ENCODE results near the gene SUSD4. TPM values are rescaled to one million over a fixed set of nuclear protein-coding genes. Genes with fewer than 3 reads are reported as not detected.

Gene SUSD4
- total and polyA plus RNA-seq, 7 experiments from 2014 or later, result 0.10 to 21.5 (median 7.7) TPM

DNA sequence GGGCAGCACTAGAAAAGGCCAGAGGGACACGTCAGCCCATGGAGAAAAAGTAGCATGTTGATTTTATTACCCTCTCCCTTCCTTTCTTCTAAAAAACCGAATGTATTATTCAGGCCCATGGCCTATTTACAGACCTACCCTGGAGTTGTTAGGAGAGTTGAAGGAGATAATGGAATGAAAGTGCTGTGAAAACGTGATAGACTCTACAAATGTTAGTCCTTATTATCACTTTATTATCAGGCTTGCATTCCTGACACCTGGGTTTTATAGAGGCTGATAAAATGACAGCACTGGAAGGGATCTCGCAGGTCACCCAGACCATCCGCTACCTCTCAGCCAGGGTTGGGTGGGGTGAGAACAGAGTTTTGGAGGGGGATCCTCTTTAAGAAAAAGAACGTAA, 160.3 kb downstream of the SUSD4 start:
- no peaks in the 10 kb centered on the region for H3K27me3 ChIP-seq (ENCODE audit: control insufficient read depth in 2 of 2, insufficient read depth in 2 of 2, low read length in 2 of 2)
- H3K4me3 ChIP-seq (ENCODE audit: low read length), result no peak overlapping the region
- H3K27ac Mint-ChIP-seq, result no peak overlapping the region
- peaks cover 0 to 3% (median 0%) of the 10 kb centered on the region in 5 donors for H3K27me3 Mint-ChIP-seq
- DNase-seq, result no peak
- ChIA-PET POLR2A (interaction anchor here (0.6 kb wide), 1 partner anchor 18 kb away, joined by 3 read pairs; no protein-coding TSS in a partner anchor), CTCF (no interaction called here)
- H3K4me3 Mint-ChIP-seq, result no peak overlapping the region
- H3K27ac ChIP-seq (ENCODE audit: low read depth, low read length), result no peak overlapping the region
- H3K9me3 Mint-ChIP-seq, result peaks cover 0 to 3% (median 0%) of the 10 kb centered on the region in 11 donors
- peaks cover 0 to 21% (median 13%) of the 10 kb centered on the region in 7 donors for H3K4me1 Mint-ChIP-seq
- H3K9me3 ChIP-seq (ENCODE audit: control insufficient read depth in 2 of 3, low read length in 3 of 3), result no peaks in the 10 kb centered on the region
- no peaks in the 10 kb centered on the region for H3K36me3 ChIP-seq (ENCODE audit: control insufficient read depth in 2 of 3, insufficient read depth in 3 of 3, low read length in 3 of 3)
- no peaks in the 10 kb centered on the region for H3K4me1 ChIP-seq (ENCODE audit: control insufficient read depth in 2 of 2, insufficient read depth in 2 of 2, low read length in 2 of 2)
- intact Hi-C loops (cut with micrococcal nuclease), result no loop called here
- no peaks in the 10 kb centered on the region for H3K36me3 Mint-ChIP-seq
- ATAC-seq, result no peak

DNA sequence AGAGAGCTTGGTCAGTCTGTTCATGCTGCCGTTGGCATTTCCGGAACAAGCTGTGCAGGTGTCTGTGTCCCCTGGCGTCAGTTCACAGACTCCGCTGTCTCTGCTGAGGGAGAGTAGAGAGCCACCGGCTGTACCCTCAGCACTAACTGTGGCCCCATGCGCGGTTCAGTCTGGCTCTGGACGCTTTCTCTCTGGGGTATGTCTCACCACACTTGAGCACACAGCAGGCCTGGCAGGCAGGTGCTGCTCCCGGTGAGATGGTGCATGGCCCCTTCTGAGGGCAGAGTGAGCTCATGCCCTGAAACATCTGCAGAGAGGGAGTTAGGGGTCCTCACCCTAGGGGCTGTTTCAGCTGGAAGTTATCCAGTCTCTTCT, 161.0 kb downstream of the SUSD4 start:
- no peak overlapping the region for H3K27ac Mint-ChIP-seq

DNA sequence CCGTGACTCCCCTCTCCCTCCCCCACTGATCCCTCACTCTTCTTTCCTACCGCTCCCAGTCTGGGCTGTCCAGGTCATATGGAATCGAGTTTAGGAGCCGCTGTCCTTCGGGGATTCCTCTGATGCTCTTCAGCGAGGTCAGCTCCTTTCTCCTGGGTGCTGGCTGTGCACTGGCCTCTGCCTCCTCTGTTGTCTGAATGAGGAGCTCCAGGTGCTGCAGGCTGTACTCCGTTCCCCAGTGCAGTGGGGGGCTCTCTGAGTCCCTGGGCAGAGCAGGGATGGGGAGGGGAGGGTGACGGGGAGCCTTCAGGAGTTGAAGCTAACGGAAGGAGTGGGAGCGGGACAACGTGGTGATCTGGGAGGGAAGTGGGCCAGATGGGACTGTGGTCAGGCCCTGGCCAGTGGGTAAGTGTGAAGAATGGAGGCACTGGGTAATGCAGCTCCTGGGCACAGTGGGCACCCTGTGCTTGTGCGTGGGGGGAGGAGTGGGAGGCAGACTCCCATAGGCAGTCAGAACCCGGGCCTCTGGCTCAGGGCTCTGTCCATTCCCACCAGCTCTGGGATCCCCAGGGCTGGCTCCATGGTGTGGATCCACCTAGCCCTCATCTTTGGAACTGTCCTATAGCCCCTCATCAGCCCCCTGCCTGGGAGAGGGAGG, 161.5 kb downstream of the SUSD4 start:
- intact Hi-C loops (cut with micrococcal nuclease), result no loop called here
- no peaks in the 10 kb centered on the region for H3K36me3 ChIP-seq (ENCODE audit: control insufficient read depth in 2 of 3, insufficient read depth in 3 of 3, low read length in 3 of 3)
- ChIA-PET POLR2A (interaction anchor here (0.8 kb wide), 1 partner anchor 9 kb away, joined by 3 read pairs; no protein-coding TSS in a partner anchor), CTCF (no interaction called here)
- DNase-seq (no peak), ATAC-seq (no peak)
- no peaks in the 10 kb centered on the region for H3K9me3 ChIP-seq (ENCODE audit: control insufficient read depth in 2 of 3, low read length in 3 of 3)
- Mint-ChIP-seq H3K27ac (no peak overlapping the region), H3K4me3 (no peak overlapping the region), H3K36me3 (no peaks in the 10 kb centered on the region), H3K27me3 (no peaks in the 10 kb centered on the region), H3K9me3 (peaks cover 0 to 3% (median 0%) of the 10 kb centered on the region in 11 donors), H3K4me1 (peaks cover 0 to 25% (median 18%) of the 10 kb centered on the region in 7 donors)
- H3K4me3 ChIP-seq (ENCODE audit: low read length), result no peak overlapping the region
- no peak overlapping the region for H3K27ac ChIP-seq (ENCODE audit: low read depth, low read length)
- no peaks in the 10 kb centered on the region for H3K4me1 ChIP-seq (ENCODE audit: control insufficient read depth in 2 of 2, insufficient read depth in 2 of 2, low read length in 2 of 2)
- H3K27me3 ChIP-seq (ENCODE audit: control insufficient read depth in 2 of 2, insufficient read depth in 2 of 2, low read length in 2 of 2), result no peaks in the 10 kb centered on the region

More for the DNA sequence above, 161.0 kb downstream of the SUSD4 start:
- Mint-ChIP-seq H3K36me3 (no peaks in the 10 kb centered on the region), H3K4me1 (peaks cover 0 to 22% (median 18%) of the 10 kb centered on the region in 7 donors), H3K4me3 (no peak overlapping the region), H3K9me3 (peaks cover 0 to 3% (median 0%) of the 10 kb centered on the region in 11 donors), H3K27me3 (peaks cover 0 to 2% (median 0%) of the 10 kb centered on the region in 5 donors)
- H3K36me3 ChIP-seq (ENCODE audit: control insufficient read depth in 2 of 3, insufficient read depth in 3 of 3, low read length in 3 of 3), result no peaks in the 10 kb centered on the region
- no peak for ATAC-seq
- H3K9me3 ChIP-seq (ENCODE audit: control insufficient read depth in 2 of 3, low read length in 3 of 3), result no peaks in the 10 kb centered on the region
- H3K27ac ChIP-seq (ENCODE audit: low read depth, low read length), result no peak overlapping the region
- no peak for DNase-seq
- no peaks in the 10 kb centered on the region for H3K27me3 ChIP-seq (ENCODE audit: control insufficient read depth in 2 of 2, insufficient read depth in 2 of 2, low read length in 2 of 2)
- ChIA-PET CTCF (no interaction called here), POLR2A (interaction anchor here (0.8 kb wide), 1 partner anchor 8 kb away, joined by 3 read pairs; no protein-coding TSS in a partner anchor)
- H3K4me1 ChIP-seq (ENCODE audit: control insufficient read depth in 2 of 2, insufficient read depth in 2 of 2, low read length in 2 of 2), result no peaks in the 10 kb centered on the region
- intact Hi-C loops (cut with micrococcal nuclease), result no loop called here
- no peak overlapping the region for H3K4me3 ChIP-seq (ENCODE audit: low read length)

DNA sequence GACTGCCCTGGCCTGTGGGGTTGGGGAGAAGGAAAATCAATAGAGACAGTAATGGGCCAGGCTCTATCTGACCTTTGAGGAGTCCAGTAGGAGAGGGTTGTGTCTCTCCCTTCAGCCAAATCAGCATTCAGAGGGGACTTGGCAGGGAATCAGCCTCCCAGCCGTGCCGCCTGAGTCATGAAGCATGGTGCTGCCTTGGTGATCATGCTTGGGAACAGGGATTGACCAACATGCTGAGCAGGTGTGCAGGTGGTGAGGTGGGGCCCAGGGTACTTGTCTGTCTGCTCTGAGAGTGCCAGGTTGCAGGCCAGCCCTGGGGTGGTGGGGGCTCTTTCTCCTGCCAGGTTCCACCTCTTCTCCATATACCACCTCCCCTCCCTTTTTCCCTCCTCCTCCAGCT, 162.0 kb downstream of the SUSD4 start:
- Histone ChIP-seq H3K27ac (ENCODE audit: low read depth, low read length) (no peak overlapping the region), H3K4me1 (ENCODE audit: control insufficient read depth in 2 of 2, insufficient read depth in 2 of 2, low read length in 2 of 2) (no peaks in the 10 kb centered on the region), H3K27me3 (ENCODE audit: control insufficient read depth in 2 of 2, insufficient read depth in 2 of 2, low read length in 2 of 2) (no peaks in the 10 kb centered on the region), H3K4me3 (ENCODE audit: low read length) (no peak overlapping the region), H3K9me3 (ENCODE audit: control insufficient read depth in 2 of 3, low read length in 3 of 3) (no peaks in the 10 kb centered on the region), H3K36me3 (ENCODE audit: control insufficient read depth in 2 of 3, insufficient read depth in 3 of 3, low read length in 3 of 3) (no peaks in the 10 kb centered on the region)
- ChIA-PET POLR2A (no interaction called here), CTCF (no interaction called here)
- H3K4me1 Mint-ChIP-seq, result peaks cover 0 to 26% (median 18%) of the 10 kb centered on the region in 7 donors
- no peak overlapping the region for H3K4me3 Mint-ChIP-seq
- peaks cover 0 to 3% (median 0%) of the 10 kb centered on the region in 11 donors for H3K9me3 Mint-ChIP-seq
- no peaks in the 10 kb centered on the region for H3K27me3 Mint-ChIP-seq
- no peak for ATAC-seq
- H3K36me3 Mint-ChIP-seq, result no peaks in the 10 kb centered on the region
- DNase-seq, result no peak
- intact Hi-C loops (cut with micrococcal nuclease), result no loop called here
- H3K27ac Mint-ChIP-seq, result no peak overlapping the region

DNA sequence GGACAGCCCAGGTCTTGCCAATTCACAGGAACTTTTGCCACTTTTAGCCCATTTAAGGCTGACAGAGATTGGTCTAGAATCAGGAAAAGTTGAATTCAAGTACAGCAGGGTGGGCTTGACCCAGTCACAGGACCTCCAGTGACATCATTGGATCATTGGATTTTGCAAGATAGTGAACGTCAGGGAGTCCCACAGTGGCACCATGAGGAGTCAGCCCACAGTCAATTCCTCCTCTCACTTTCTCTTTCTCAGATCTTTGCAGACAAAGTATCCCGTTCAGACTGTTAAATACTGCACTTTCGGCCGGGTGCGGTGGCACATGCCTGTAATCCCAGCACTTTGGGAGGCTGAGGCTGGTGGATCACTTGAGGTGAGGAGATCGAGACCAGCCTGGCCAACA, 163.1 kb downstream of the SUSD4 start:
- Mint-ChIP-seq H3K9me3 (peaks cover 0 to 3% (median 0%) of the 10 kb centered on the region in 11 donors), H3K4me3 (peak overlapping the region in 5 of 10 donors; percentile 8 to 58 (median 44)), H3K36me3 (no peaks in the 10 kb centered on the region), H3K27ac (peak overlapping the region in 5 of 9 donors; percentile 8 to 48 (median 14)), H3K27me3 (no peaks in the 10 kb centered on the region), H3K4me1 (peaks cover 0 to 26% (median 18%) of the 10 kb centered on the region in 7 donors)
- Histone ChIP-seq H3K4me3 (ENCODE audit: low read length) (no peak overlapping the region), H3K27me3 (ENCODE audit: control insufficient read depth in 2 of 2, insufficient read depth in 2 of 2, low read length in 2 of 2) (no peaks in the 10 kb centered on the region), H3K36me3 (ENCODE audit: control insufficient read depth in 2 of 3, insufficient read depth in 3 of 3, low read length in 3 of 3) (no peaks in the 10 kb centered on the region), H3K27ac (ENCODE audit: low read depth, low read length) (no peak overlapping the region), H3K4me1 (ENCODE audit: control insufficient read depth in 2 of 2, insufficient read depth in 2 of 2, low read length in 2 of 2) (no peaks in the 10 kb centered on the region), H3K9me3 (ENCODE audit: control insufficient read depth in 2 of 3, low read length in 3 of 3) (no peaks in the 10 kb centered on the region)
- ChIA-PET CTCF (no interaction called here), POLR2A (no interaction called here)
- intact Hi-C loops (cut with micrococcal nuclease), result no loop called here
- DNase-seq (peak in 1 of 9 donors; percentile 19), ATAC-seq (no peak)

DNA sequence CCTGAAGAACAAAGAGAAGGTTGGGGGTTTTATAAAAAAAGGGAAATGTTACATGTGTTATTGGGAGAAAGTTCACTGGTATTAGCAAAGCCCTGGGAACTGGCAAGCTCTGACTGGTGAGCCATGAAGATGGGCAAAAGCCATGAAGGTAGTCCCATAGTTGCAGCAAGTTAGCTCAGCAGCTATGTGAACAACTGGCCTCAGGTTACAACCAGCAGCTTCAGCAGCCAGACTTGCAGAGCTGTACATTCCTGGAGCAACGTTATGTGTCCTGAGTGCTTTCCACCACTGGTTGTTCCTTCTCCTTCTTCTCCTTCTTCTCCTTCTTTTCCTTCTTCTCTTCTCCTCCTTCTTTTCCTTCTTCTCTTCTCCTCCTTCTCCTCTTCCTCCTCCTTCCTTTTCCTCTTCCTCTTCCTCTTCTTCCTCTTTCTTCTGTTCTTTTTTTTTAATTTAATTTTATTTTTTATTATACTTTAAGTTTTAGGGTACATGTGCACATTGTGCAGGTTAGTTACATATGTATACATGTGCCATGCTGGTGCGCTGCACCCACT, 164.8 kb downstream of the SUSD4 start:
- H3K4me3 Mint-ChIP-seq, result no peak overlapping the region
- peaks cover 0 to 33% (median 18%) of the 10 kb centered on the region in 7 donors for H3K4me1 Mint-ChIP-seq
- H3K27me3 Mint-ChIP-seq, result no peaks in the 10 kb centered on the region
- Histone ChIP-seq H3K36me3 (ENCODE audit: control insufficient read depth in 2 of 3, insufficient read depth in 3 of 3, low read length in 3 of 3) (no peaks in the 10 kb centered on the region), H3K27ac (ENCODE audit: low read depth, low read length) (no peak overlapping the region), H3K4me3 (ENCODE audit: low read length) (no peak overlapping the region), H3K27me3 (ENCODE audit: control insufficient read depth in 2 of 2, insufficient read depth in 2 of 2, low read length in 2 of 2) (no peaks in the 10 kb centered on the region), H3K9me3 (ENCODE audit: control insufficient read depth in 2 of 3, low read length in 3 of 3) (no peaks in the 10 kb centered on the region), H3K4me1 (ENCODE audit: control insufficient read depth in 2 of 2, insufficient read depth in 2 of 2, low read length in 2 of 2) (no peaks in the 10 kb centered on the region)
- intact Hi-C loops (cut with micrococcal nuclease), result no loop called here
- no peaks in the 10 kb centered on the region for H3K36me3 Mint-ChIP-seq
- ChIA-PET CTCF (no interaction called here), POLR2A (no interaction called here)
- peaks cover 0 to 5% (median 0%) of the 10 kb centered on the region in 11 donors for H3K9me3 Mint-ChIP-seq
- peak overlapping the region in 1 of 9 donors; percentile 62 for H3K27ac Mint-ChIP-seq
- DNase-seq (no peak), ATAC-seq (no peak)

DNA sequence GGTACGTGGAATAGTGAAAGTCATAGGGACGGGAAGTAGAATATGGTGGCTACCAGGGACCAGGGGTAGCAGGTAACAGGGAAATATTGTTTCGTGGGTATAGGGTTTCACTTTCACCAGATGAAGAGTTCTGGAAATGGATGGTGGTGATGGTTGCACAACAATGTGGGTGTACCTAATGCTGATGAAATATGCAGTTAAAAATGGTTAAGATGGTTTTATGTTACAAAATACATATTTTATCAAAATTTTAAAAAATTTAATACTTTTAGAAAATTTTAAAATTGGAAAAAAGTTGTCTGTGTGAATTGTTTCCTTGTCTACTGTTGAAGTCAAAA, 165.4 kb downstream of the SUSD4 start:
- Histone ChIP-seq H3K4me3 (ENCODE audit: low read length) (no peak overlapping the region), H3K27me3 (ENCODE audit: control insufficient read depth in 2 of 2, insufficient read depth in 2 of 2, low read length in 2 of 2) (no peaks in the 10 kb centered on the region), H3K9me3 (ENCODE audit: control insufficient read depth in 2 of 3, low read length in 3 of 3) (no peaks in the 10 kb centered on the region), H3K36me3 (ENCODE audit: control insufficient read depth in 2 of 3, insufficient read depth in 3 of 3, low read length in 3 of 3) (no peaks in the 10 kb centered on the region), H3K4me1 (ENCODE audit: control insufficient read depth in 2 of 2, insufficient read depth in 2 of 2, low read length in 2 of 2) (no peaks in the 10 kb centered on the region), H3K27ac (ENCODE audit: low read depth, low read length) (no peak overlapping the region)
- ATAC-seq (no peak), DNase-seq (no peak)
- POLR2A ChIA-PET, result no interaction called here
- Mint-ChIP-seq H3K9me3 (peaks cover 0 to 5% (median 0%) of the 10 kb centered on the region in 11 donors), H3K4me3 (no peak overlapping the region), H3K27me3 (no peaks in the 10 kb centered on the region), H3K27ac (peak overlapping the region in 1 of 9 donors; percentile 62), H3K4me1 (peaks cover 0 to 33% (median 18%) of the 10 kb centered on the region in 7 donors), H3K36me3 (no peaks in the 10 kb centered on the region)
- CTCF ChIA-PET, result interaction anchor here (0.6 kb wide), 1 partner anchor 155 kb away, joined by 3 read pairs; no protein-coding TSS in a partner anchor
- intact Hi-C loops (cut with micrococcal nuclease), result no loop called here

Measured in naive thymus-derived CD4-positive, alpha-beta T cell (primary cell).